Ascending aorta (tissue), 2 donors: Measurements from ENCODE around the gene GPC4. TPM values are rescaled to one million over a fixed set of nuclear protein-coding genes. Genes with fewer than 3 reads are reported as not detected.

Experiments
- DNase-seq, 2 donors: peaks; one replicate each; pipeline ENCODE4 v3.0.0-alpha.2; 2019; ENCODE audit warnings: low spot score in 2 of 2
- H3K27ac ChIP-seq, 2 donors: fragments of 200-600 bp; sonication (generic); one replicate each; pipeline ENCODE4 v1.5.1; 2016 to 2017; ENCODE audit warnings: mild to moderate bottlenecking in 1 of 2
- H3K27me3 ChIP-seq: fragments of 200-600 bp; sonication (generic); one replicate; pipeline ENCODE4 v1.5.1; 2017
- H3K36me3 ChIP-seq, 2 donors: fragments of 200-600 bp; sonication (generic); one replicate each; pipeline ENCODE4 v1.5.1; 2016
- H3K4me1 ChIP-seq, 2 donors: fragments of 200-600 bp; sonication (generic); one replicate each; pipeline ENCODE4 v1.5.1; 2016 to 2017; ENCODE audit warnings: mild to moderate bottlenecking in 1 of 2
- H3K4me3 ChIP-seq, 2 donors: fragments of 200-600 bp; sonication (generic); one replicate each; pipeline ENCODE4 v1.5.1; 2016 to 2017; ENCODE audit warnings: mild to moderate bottlenecking in 1 of 2
- H3K9me3 ChIP-seq, 2 donors: fragments of 200-600 bp; sonication (generic); one replicate each; pipeline ENCODE4 v1.5.1; 2016
- intact Hi-C: fragments of 100-400 bp; cut with DNase I; formaldehyde crosslinking; loops from one replicate; pipeline ENCODE4 v1.15.1; 2023
- total RNA-seq: library from RNA; depleted of rRNA; stranded (reverse); fragments of >200 nt; gene quantifications from one replicate; pipeline ENCODE4 v1.1.0, GENCODE V29; 2016
- TF ChIP-seq, protein P1 (sequence below), 3 experiments: fragments of 200-600 bp in 2 of 3; fragments of 450-650 bp in 1 of 3; sonication (generic) in 2 of 3; IDR thresholded peaks; one replicate each; pipeline ENCODE4 v1.5.1; 2016 to 2019; ENCODE audit warnings: antibody characterized with exemption in 3 of 3, mild to moderate bottlenecking in 1 of 3, moderate library complexity in 1 of 3

GPC4 gene
- total RNA-seq, 1 donor from 2014 or later: 12.0 TPM

DNA sequence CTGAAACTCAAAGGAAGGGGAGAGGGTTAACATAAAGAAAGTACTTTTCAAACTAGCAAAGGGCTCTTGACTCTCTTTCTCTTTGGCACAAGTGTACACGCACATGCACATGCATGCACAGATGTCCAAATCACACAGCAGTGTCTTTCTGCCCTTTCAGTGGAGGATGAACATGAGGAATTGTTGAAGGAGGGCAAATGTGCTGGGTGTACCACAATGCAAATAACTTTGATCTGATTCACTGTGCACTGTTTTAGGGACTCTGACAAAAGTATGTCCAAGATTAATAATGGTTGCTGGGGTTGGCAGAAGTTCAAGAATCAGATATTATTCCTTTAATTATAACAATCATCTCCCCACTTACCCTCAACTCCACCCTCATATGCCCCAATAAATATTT, 93.8 kb downstream of the GPC4 start:
- TF ChIP-seq, protein P1, sequence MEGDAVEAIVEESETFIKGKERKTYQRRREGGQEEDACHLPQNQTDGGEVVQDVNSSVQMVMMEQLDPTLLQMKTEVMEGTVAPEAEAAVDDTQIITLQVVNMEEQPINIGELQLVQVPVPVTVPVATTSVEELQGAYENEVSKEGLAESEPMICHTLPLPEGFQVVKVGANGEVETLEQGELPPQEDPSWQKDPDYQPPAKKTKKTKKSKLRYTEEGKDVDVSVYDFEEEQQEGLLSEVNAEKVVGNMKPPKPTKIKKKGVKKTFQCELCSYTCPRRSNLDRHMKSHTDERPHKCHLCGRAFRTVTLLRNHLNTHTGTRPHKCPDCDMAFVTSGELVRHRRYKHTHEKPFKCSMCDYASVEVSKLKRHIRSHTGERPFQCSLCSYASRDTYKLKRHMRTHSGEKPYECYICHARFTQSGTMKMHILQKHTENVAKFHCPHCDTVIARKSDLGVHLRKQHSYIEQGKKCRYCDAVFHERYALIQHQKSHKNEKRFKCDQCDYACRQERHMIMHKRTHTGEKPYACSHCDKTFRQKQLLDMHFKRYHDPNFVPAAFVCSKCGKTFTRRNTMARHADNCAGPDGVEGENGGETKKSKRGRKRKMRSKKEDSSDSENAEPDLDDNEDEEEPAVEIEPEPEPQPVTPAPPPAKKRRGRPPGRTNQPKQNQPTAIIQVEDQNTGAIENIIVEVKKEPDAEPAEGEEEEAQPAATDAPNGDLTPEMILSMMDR (IDR thresholded peaks at IDR 0.05): no peak
- DNase-seq: no peak
- Histone ChIP-seq H3K27ac (no peak overlapping the region), H3K36me3 (no peaks in the 10 kb centered on the region), H3K4me1 (no peaks in the 10 kb centered on the region), H3K27me3 (no peaks in the 10 kb centered on the region), H3K9me3 (no peaks in the 10 kb centered on the region), H3K4me3 (no peak overlapping the region)
- intact Hi-C loops: no loop called here

DNA sequence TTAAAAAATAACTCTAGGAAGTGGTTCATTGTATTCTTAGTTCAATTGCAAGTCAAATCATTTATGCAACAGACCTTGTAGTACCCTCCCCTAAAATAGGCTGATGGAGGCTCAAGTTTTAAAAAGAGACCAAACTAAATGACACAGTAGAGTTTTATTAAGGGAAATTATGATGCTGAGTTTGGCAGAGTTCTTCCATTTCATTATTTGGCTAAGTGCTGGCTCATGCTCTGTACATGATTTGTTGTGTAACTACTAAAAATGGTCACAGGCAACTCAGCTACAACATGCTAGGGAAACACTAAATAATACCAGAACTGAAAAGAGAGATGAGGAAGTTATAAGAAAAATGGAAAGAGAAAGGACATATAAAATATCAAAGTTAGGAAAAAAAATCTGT, 101.0 kb downstream of the GPC4 start:
- TF ChIP-seq, protein P1 (IDR thresholded peaks at IDR 0.05): no peak
- Histone ChIP-seq H3K36me3 (no peaks in the 10 kb centered on the region), H3K4me1 (no peaks in the 10 kb centered on the region), H3K9me3 (no peaks in the 10 kb centered on the region), H3K27me3 (no peaks in the 10 kb centered on the region), H3K27ac (peak overlapping the region; percentile 29 to 32), H3K4me3 (no peak overlapping the region)
- intact Hi-C loops: no loop called here
- no peak for DNase-seq

DNA sequence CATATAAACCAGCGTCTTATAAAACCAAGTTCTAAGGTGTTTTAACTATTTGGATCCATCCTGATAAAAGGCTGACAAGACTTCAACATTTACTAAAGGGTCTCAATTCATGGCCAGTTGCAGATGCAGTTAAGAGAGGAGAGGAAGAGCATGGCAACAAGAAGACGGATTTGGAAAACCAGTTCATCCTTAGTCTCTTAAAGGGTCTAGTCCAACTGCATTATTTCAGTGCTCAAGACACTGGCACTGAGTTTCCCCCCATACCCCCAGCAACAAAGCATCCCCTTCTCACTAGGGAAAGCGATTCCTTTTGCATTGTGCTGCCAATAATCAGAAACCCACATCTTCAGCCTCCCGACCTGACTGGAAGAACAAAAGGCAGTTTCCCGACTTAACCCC, 106.8 kb downstream of the GPC4 start:
- intact Hi-C loops: loop anchor here (5.0 kb wide), 1 partner anchor 46 kb away; no protein-coding TSS in a partner anchor
- Histone ChIP-seq H3K4me3 (no peak overlapping the region), H3K36me3 (no peaks in the 10 kb centered on the region), H3K27me3 (no peaks in the 10 kb centered on the region), H3K4me1 (peaks cover 0 to 4% of the 10 kb centered on the region in 2 donors), H3K27ac (no peak overlapping the region), H3K9me3 (no peaks in the 10 kb centered on the region)
- no peak for DNase-seq
- TF ChIP-seq, protein P1 (IDR thresholded peaks at IDR 0.05): no peak

DNA sequence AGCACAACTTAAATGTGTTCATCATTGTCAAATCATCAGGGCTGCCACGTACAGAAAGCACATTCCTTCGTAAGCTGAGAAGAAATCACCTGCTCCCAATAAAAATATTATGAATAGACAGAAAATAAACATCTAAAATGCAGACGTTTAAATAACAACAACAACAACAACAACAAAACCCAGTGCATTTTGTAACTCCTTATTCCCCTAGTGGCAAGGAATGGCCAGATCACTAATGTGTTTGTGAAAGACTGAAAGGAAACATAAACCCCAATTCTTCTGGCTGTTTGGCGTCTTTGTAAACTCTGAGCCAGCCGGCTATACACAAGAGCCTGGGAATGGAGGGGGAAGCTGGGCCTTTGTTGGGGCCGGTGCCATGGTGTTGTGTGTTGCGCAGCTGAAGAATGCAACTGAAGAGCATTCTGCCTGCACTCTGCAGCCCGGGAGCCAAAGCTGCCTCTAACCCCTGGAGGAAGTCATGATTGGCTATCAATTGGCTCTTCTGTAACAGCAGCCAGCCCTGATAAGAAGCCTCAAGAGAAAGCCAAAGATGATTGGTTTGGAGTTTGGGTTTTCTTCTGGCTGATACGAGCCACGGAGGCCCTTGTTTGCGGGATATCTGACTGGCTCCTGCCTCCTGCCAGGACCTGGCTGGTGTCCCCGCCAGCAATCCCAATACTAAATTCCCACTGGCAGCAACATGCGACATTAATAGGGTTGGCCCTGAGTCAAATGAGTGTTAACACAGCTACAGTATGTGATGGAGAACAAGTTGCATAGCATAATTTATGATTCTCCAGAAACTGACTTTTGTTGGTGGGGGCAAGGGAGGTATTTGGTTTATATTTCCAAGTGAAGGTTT, 107.4 kb downstream of the GPC4 start:
- DNase-seq: no peak
- intact Hi-C loops: loop anchor here (5.0 kb wide), 1 partner anchor 46 kb away; no protein-coding TSS in a partner anchor
- TF ChIP-seq, protein P1 (IDR thresholded peaks at IDR 0.05): no peak
- H3K4me1 ChIP-seq: peaks cover 0 to 4% of the 10 kb centered on the region in 2 donors
- no peaks in the 10 kb centered on the region for H3K27me3 ChIP-seq
- no peak overlapping the region for H3K27ac ChIP-seq
- H3K4me3 ChIP-seq: peak overlapping the region in 1 of 2 donors; percentile 19
- no peaks in the 10 kb centered on the region for H3K9me3 ChIP-seq
- H3K36me3 ChIP-seq: no peaks in the 10 kb centered on the region

DNA sequence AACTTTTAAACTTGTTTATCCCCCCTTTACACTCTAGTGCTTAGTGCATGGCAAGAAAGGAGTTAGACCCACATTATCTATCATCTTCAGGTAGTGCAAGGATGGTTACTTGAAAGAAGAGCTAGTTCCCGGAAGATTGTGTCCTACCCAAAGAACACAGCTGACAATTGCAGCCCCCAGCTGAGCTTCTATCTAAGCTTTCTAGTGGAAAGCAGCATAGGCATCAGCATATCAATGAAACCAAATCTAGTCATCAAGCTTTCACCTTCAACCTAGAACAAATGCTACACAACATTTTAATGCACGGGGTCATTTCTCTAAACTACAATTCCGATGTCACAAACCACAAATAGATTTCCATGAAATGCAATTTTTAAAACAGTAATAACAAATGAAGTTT, 108.2 kb downstream of the GPC4 start:
- TF ChIP-seq, protein P1 (IDR thresholded peaks at IDR 0.05): no peak
- Histone ChIP-seq H3K4me1 (peaks cover 0 to 4% of the 10 kb centered on the region in 2 donors), H3K9me3 (no peaks in the 10 kb centered on the region), H3K4me3 (peak overlapping the region in 1 of 2 donors; percentile 19), H3K27me3 (no peaks in the 10 kb centered on the region), H3K27ac (no peak overlapping the region), H3K36me3 (no peaks in the 10 kb centered on the region)
- intact Hi-C loops: loop anchor here (5.0 kb wide), 1 partner anchor 45 kb away; no protein-coding TSS in a partner anchor
- no peak for DNase-seq
